MCF 10A (cell line): ENCODE measurements around the gene HAS3. TPM values are rescaled to one million over a fixed set of nuclear protein-coding genes. Genes with fewer than 3 reads are reported as not detected.

Source experiments
- BruUV-seq: library from RNA; stranded (reverse); fragments of 400-500 nt; replicated peaks from 2 replicates; lab custom pipeline; 2021; lab: Mats Ljungman, UMichigan
- CTCF ChIA-PET: fragments of 300-600 bp; sonication (Branson Sonifier 250); formaldehyde crosslinking; extraction: SDS; loops from one replicate; lab custom pipeline; 2021; ENCODE audit warnings: antibody characterized with exemption, inconsistent platforms; lab: Yijun Ruan, JAX
- POLR2A ChIA-PET: fragments of 300-600, 350-650 bp; sonication (Branson Sonifier 250); formaldehyde crosslinking; extraction: SDS; loops from one replicate; lab custom pipeline; 2020; ENCODE audit warnings: antibody characterized with exemption, inconsistent platforms; lab: Yijun Ruan, JAX
- DNase-seq: peaks from one replicate; pipeline ENCODE4 v3.0.0-alpha.2; 2018; ENCODE audit not compliant: unreplicated experiment
- H3K27ac Mint-ChIP-seq: one replicate; pipeline ENCODE4 v1.8.0; 2022; ENCODE audit warnings: mild to moderate bottlenecking, low read depth, mixed read lengths; ENCODE audit not compliant: unreplicated experiment
- H3K27me3 Mint-ChIP-seq: one replicate; pipeline ENCODE4 v1.8.0; 2022; ENCODE audit warnings: mixed read lengths; ENCODE audit not compliant: insufficient read depth, unreplicated experiment
- H3K36me3 Mint-ChIP-seq: one replicate; pipeline ENCODE4 v1.8.0; 2022; ENCODE audit warnings: mild to moderate bottlenecking, moderate library complexity, mixed read lengths; ENCODE audit not compliant: insufficient read depth, unreplicated experiment
- H3K4me1 Mint-ChIP-seq: one replicate; pipeline ENCODE4 v1.8.0; 2022; ENCODE audit warnings: mixed read lengths; ENCODE audit not compliant: insufficient read depth, unreplicated experiment
- H3K4me3 Mint-ChIP-seq: one replicate; pipeline ENCODE4 v1.8.0; 2022; ENCODE audit warnings: mild to moderate bottlenecking, moderate library complexity, mixed read lengths; ENCODE audit not compliant: unreplicated experiment
- H3K9me3 Mint-ChIP-seq: one replicate; pipeline ENCODE4 v1.8.0; 2022; ENCODE audit warnings: mixed read lengths; ENCODE audit not compliant: unreplicated experiment
- CTCF ChIP-seq: fragments of 200-600 bp; IDR thresholded peaks from one replicate; pipeline ENCODE4 v1.8.0; 2022; ENCODE audit warnings: antibody characterized with exemption, mild to moderate bottlenecking; ENCODE audit not compliant: unreplicated experiment
- intact Hi-C: fragments of 100-400 bp; cut with micrococcal nuclease; formaldehyde crosslinking; loops from 2 replicates; pipeline ENCODE4 v1.14.1; 2022
- total RNA-seq: library from RNA; stranded (reverse); gene quantifications from 2 replicates; pipeline ENCODE4 v1.2.3, GENCODE V29; 2022

The HAS3 gene
- total RNA-seq, 1 experiment from 2014 or later: 0.72 TPM

GRCh38 chr16:69111216-69111875 is 5.9 kb downstream of the HAS3 start:
- TF ChIP-seq CTCF: no peak
- BruUV-seq: no TSS peak
- POLR2A ChIA-PET: no interaction called here

GRCh38 chr16:69111876-69112230 is 6.4 kb downstream of the HAS3 start:
- Mint-ChIP-seq H3K27ac (no peak overlapping the region), H3K9me3 (no peaks in the 10 kb centered on the region), H3K36me3 (peaks cover 11% of the 10 kb centered on the region), H3K4me1 (no peaks in the 10 kb centered on the region), H3K27me3 (no peaks in the 10 kb centered on the region), H3K4me3 (no peak overlapping the region)
- intact Hi-C loops: no loop called here
- no TSS peak for BruUV-seq
- TF ChIP-seq CTCF: no peak
- no peak for DNase-seq
- ChIA-PET POLR2A (no interaction called here), CTCF (interaction anchor here (0.6 to 5.0 kb wide), 4 partner anchors 11 to 174 kb away, joined by 3 to 63 read pairs (median 3); no protein-coding TSS in a partner anchor)

More at GRCh38 chr16:69111216-69111875, 5.9 kb downstream of the HAS3 start:
- CTCF ChIA-PET: interaction anchor here (0.6 to 5.0 kb wide), 5 partner anchors 11 to 209 kb away, joined by 3 to 63 read pairs (median 3); no protein-coding TSS in a partner anchor
- no peaks in the 10 kb centered on the region for H3K27me3 Mint-ChIP-seq
- no peak for DNase-seq
- H3K4me1 Mint-ChIP-seq: no peaks in the 10 kb centered on the region
- H3K36me3 Mint-ChIP-seq: peaks cover 11% of the 10 kb centered on the region
- no peak overlapping the region for H3K27ac Mint-ChIP-seq
- intact Hi-C loops: no loop called here
- H3K4me3 Mint-ChIP-seq: no peak overlapping the region
- H3K9me3 Mint-ChIP-seq: no peaks in the 10 kb centered on the region

- peak overlapping the region; percentile 71 for H3K27ac Mint-ChIP-seq
- DNase-seq: peak; percentile 55
- peak; percentile 67 for TF ChIP-seq CTCF
- no peak overlapping the region for H3K4me3 Mint-ChIP-seq
- POLR2A ChIA-PET: interaction anchor here (0.7 to 1.4 kb wide), 3 partner anchors 10 to 265 kb away, joined by 4 to 6 read pairs (median 4); partner anchors contain the start of genes CHTF8 and UTP4
- no TSS peak for BruUV-seq
- CTCF ChIA-PET: interaction anchor here (0.6 to 5.0 kb wide), 16 partner anchors 10 to 679 kb away, joined by 3 to 63 read pairs (median 3); no protein-coding TSS in a partner anchor
- H3K4me1 Mint-ChIP-seq: no peaks in the 10 kb centered on the region
- H3K27me3 Mint-ChIP-seq: no peaks in the 10 kb centered on the region
- intact Hi-C loops: no loop called here
- H3K36me3 Mint-ChIP-seq: peaks cover 12% of the 10 kb centered on the region
- no peaks in the 10 kb centered on the region for H3K9me3 Mint-ChIP-seq
These were observed 7.1 kb downstream of the HAS3 start for GRCh38 chr16:69112285-69113129.

GRCh38 chr16:69113216-69113615 is 7.8 kb downstream of the HAS3 start:
- ChIA-PET POLR2A (interaction anchor here (0.7 to 1.4 kb wide), 3 partner anchors 10 to 266 kb away, joined by 4 to 6 read pairs (median 4); partner anchors contain the start of genes CHTF8 and UTP4), CTCF (interaction anchor here (0.6 to 5.0 kb wide), 19 partner anchors 10 to 345 kb away, joined by 3 to 63 read pairs (median 3); partner anchors contain the start of gene TANGO6)
- TF ChIP-seq CTCF: no peak
- H3K36me3 Mint-ChIP-seq: peaks cover 19% of the 10 kb centered on the region
- no peak for DNase-seq
- H3K4me3 Mint-ChIP-seq: no peak overlapping the region
- intact Hi-C loops: no loop called here
- H3K9me3 Mint-ChIP-seq: no peaks in the 10 kb centered on the region
- no TSS peak for BruUV-seq
- H3K27ac Mint-ChIP-seq: peak overlapping the region; percentile 71
- H3K4me1 Mint-ChIP-seq: no peaks in the 10 kb centered on the region
- no peaks in the 10 kb centered on the region for H3K27me3 Mint-ChIP-seq
